CD4-positive, alpha-beta T cell treated with Interferon alpha-2 for 1 hour (primary cell): ENCODE results near the gene VAV3.
A peak's percentile ranks its signal among the peaks of the same experiment; 100 is the strongest.
"Not testable (repeated sequence)": the region's sequence is repeated elsewhere in the genome, so short reads cannot be mapped to it uniquely, and the experiment has no call there.

ENCODE experiments used
- DNase-seq, 2 donors: peaks; one replicate each; pipeline ENCODE4 v3.0.0-alpha.2; 2020 to 2022

The VAV3 gene

GRCh38 chr1:107786203-107786845 lies 178.7 kb downstream of the VAV3 start:
- DNase-seq, result peak; percentile 39 to 82

DNA sequence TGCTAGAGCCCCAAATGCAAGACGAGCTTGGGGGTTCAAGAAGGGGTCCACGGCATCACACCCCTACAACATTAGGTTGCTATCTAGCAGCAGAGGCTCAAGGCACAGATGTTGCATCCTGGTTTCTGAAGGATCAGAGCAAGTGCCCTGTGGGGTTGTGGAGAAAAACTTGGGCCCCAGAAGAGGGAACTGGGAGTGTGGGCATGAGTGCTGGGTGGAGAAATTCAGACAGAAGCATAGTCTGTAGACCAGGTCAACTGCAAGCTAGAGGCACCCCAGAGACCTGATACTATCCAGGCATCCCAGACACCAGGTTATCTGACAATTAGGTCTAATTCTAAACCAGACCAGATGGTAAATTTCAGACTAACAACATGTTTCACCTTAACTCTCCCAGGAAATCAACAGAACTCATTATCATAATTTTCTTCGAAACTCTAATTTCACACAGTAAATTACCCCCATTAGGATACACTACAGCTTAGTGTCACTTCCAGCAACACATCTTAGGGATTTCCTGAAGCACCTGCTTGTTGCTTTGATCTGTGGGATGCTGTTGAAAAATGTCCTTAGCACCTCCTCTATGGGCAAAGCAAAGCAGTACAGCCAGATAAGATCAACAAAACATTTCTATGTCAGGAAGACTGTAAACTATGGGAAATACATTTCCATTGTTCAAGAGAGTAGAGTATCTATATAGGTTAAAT lies 179.3 kb downstream of the VAV3 start:
- peak; percentile 43 to 70 for DNase-seq

GRCh38 chr1:107782217-107782845 lies 182.6 kb downstream of the VAV3 start:
- DNase-seq, result peak; percentile 39 to 79

DNA sequence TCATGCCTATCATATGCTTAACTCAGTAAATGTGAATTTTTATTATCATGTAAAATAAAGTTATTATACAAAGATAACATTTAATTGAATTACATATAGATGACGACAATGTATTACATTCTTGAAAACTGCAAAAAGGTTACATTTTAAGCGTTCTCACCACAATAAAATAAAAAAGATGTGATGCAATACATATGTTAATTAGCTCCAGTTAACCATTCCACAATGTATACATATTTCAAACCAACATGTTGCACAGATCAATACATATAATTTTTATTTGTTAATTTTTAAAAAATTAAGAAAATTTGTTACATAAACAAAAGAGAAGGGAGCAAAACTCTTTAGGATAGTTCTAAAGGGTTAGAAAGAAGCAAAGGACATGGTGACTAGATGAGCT lies 183.7 kb downstream of the VAV3 start:
- DNase-seq, result no peak

DNA sequence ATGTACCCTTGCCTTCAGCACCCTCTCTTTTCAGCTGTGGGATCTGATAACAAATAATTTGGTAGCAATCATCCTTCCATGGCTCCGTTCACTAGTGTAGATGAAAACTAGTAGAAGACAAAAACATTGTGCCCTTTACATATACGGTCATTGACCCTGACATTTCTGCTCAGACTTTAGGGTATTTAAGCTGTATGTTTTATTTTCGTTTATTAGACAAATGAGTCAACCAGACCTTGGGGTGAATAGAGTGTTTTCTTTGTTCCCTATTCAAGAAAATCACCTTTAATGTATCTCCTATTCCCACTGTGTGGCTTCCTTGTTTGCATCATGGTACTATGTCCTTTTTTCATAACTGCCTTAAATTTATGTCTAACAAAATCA lies 187.3 kb downstream of the VAV3 start:
- no peak for DNase-seq

- peak in 1 of 2 donors; percentile 14 for DNase-seq
These were observed 187.9 kb downstream of the VAV3 start for GRCh38 chr1:107776900-107777663.

GRCh38 chr1:107771377-107771776 lies 193.6 kb downstream of the VAV3 start:
- DNase-seq, result no peak

GRCh38 chr1:107767156-107767582 lies 197.8 kb downstream of the VAV3 start:
- no peak for DNase-seq

- no peak for DNase-seq
These were observed 198.4 kb downstream of the VAV3 start for GRCh38 chr1:107766533-107766932.

- DNase-seq, result no peak
These were observed 202.1 kb downstream of the VAV3 start for GRCh38 chr1:107762751-107763390.

DNA sequence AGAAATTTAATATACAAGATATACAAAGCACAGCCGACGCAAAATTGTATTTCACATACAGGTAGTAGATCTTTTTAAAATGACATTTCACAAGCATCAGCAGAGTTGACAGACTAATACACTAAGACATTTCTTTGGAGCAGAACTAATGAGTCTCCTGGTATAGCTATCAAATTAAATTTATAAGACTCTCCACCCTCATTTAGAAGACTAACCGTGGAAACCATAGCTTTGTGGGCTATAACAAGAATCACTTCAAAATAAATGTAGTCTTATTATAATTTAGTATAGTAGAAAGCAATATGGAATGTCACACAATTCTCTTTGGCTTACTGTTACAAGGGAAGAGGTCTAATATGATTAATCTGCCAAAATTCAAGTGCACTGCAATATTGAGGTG lies 204.9 kb downstream of the VAV3 start:
- no peak for DNase-seq

DNA sequence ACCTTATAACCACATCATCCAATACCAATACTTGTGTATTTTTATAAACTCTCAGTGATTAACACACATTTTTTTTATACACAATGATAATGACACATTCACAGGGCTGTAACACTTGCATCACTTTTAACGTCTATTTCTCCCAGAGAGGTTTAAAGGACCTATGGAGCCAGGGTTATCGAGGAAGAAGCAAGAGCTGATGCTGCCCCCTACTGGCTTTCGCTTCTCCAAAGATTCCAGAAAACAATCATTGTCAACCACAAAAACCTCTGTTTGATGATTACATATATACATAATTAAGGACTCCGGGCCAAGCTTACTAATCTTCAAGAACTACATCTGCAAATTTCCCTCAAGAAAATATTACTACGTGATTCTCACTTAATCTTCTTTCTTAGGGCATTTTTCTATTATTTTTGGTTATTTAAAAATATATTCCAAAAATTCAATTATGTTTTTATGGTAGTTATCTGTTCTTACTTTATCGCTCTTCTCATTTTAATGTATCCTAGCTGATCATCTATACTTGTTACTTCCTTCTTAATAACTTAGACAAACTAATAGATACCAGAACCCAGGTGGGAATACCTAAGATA lies 214.5 kb downstream of the VAV3 start:
- DNase-seq, result peak; percentile 8 to 31

DNA sequence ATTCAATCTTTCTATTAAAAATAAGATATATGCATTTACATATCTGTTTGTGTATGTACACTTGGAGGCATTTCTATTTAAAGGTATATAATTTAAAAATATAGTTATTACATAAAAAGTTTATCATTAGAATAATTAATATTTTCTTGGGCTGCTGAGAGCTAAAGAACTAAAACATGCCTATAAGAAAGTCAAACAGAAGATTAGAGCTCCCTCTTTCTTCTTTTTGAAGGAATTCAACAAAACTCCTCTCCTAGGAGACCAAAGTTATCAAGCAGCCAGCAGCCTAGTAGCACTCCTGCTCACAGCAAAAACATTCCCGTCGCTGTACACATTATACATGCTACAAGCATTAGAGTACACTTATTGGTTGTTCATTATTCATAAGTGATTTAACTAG lies 216.4 kb downstream of the VAV3 start:
- no peak for DNase-seq

DNA sequence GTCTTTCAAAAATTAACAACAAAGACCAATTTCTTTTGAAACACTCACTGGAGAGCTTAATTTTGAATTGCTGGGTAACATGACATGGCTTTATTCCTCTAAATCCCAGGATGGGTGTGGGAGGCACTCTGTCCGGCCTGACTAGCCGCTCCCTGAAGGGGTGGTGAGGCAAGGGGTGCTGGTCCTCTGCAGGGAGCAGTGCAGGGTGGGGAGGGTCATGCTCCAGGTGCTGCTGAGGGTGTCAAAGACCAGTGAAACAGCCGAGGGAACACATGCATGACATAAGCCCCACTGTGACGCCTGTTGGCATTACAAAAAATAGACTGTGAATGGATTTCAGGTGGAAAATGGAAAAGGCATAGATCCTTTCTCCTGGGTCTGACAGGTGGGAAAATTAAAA lies 223.7 kb downstream of the VAV3 start:
- no peak for DNase-seq

GRCh38 chr1:107740579-107740978 lies 224.4 kb downstream of the VAV3 start:
- DNase-seq, result no peak

DNA sequence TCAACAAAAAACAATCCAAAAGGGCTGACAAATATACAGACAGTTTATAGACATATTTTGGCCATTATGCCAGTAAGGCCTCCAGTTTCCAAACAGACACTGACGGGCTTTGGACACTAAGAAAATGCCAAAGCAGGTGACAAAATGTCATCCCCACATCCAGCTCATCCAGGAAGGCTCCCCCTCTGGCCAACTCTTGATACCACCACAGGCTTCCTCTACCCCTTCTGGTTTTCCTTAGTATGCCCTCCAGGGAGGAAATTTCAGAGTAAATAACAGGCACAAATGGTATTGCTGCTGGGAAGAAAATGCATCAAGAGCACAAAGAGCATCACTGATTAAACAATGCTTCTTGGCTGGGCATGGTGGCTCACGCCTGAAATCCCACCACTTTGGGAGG lies 225.3 kb downstream of the VAV3 start:
- DNase-seq, result no peak

DNA sequence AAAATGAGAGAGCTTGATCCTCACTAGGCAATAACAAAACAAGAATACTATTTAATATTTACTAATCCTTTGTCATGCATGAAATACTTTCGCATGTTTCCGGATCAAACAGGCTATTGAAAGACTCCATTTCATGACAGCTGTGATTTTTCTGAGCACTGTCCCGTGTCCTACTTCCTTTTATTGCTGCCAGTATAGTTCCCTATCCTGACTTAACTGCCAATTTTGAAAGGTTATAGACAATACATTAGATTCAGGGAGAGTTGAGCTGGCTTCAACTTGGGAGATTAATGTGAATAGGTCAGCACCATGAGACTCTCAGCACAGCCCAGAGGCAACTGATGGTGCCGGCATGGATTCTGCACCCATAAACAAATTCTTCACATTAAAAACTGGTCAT lies 225.8 kb downstream of the VAV3 start:
- DNase-seq, result no peak

DNA sequence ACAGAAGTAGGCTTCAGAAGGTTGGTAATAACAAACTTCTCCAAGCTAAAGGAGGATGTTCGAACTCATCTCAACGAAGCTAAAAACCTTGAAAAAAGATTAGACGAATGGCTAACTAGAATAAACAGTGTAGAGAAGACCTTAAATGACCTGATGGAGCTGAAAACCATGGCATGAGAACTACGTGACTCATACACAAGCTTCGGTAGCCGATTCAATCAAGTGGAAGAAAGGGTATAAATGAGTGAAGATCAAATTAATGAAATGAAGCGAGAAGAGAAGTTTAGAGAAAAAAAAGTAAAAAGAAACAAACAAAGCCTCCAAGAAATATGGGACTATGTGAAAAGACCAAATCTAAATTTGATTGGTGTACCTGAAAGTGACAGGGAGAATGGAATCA lies 231.6 kb downstream of the VAV3 start:
- DNase-seq, result not testable (repeated sequence)

GRCh38 chr1:107727866-107728265 lies 237.1 kb downstream of the VAV3 start:
- DNase-seq, result no peak

- no peak for DNase-seq
These were observed 238.1 kb downstream of the VAV3 start for GRCh38 chr1:107726860-107727259.

GRCh38 chr1:107724648-107725047 lies 240.3 kb downstream of the VAV3 start:
- no peak for DNase-seq

DNA sequence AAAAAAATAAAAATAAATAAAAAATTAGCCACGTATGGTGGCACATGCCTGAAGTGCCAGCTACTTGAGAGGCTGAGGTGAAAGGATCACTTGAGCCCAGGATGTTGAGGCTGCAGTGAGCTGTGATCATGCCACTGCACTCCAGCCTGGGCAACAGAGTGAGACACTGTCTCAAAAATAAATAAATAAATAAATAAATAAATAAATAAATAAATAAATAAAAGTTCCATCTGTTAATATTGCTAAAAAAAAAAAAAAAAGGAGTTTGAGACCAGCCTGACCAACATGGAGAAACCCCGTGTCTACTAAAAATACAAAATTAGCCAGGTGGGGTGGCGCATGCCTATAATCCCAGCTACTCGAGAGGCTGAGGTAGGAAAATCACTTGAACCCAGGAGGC lies 244.8 kb downstream of the VAV3 start:
- not testable (repeated sequence) for DNase-seq

DNA sequence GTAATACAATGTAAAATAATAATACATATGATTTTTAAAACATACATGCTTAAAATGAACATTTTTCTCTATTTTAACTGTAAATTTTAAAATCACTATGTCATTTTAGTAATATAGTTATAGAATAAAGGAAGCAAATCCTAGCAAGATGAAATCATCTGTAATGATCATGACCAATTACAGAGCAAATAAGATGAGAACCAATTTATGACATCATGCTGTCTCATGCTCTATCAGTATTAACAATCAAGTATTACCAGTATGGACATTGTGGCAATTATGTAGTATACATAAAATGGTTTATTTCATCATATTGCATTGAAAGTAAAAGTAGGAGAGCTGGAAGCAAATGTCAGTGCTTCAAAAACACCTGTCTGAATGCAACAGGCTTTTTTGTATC lies 255.0 kb downstream of the VAV3 start:
- no peak for DNase-seq
